Ascending aorta (tissue), 2 donors: ENCODE measurements around the gene ISL1. TPM values are rescaled to one million over a fixed set of nuclear protein-coding genes. Genes with fewer than 3 reads are reported as not detected.

Experiments
- DNase-seq, 2 donors: peaks; one replicate each; pipeline ENCODE4 v3.0.0-alpha.2; 2019; ENCODE audit warnings: low spot score in 2 of 2
- H3K27ac ChIP-seq, 2 donors: fragments of 200-600 bp; sonication (generic); one replicate each; pipeline ENCODE4 v1.5.1; 2016 to 2017; ENCODE audit warnings: mild to moderate bottlenecking in 1 of 2
- H3K27me3 ChIP-seq: fragments of 200-600 bp; sonication (generic); one replicate; pipeline ENCODE4 v1.5.1; 2017
- H3K36me3 ChIP-seq, 2 donors: fragments of 200-600 bp; sonication (generic); one replicate each; pipeline ENCODE4 v1.5.1; 2016
- H3K4me1 ChIP-seq, 2 donors: fragments of 200-600 bp; sonication (generic); one replicate each; pipeline ENCODE4 v1.5.1; 2016 to 2017; ENCODE audit warnings: mild to moderate bottlenecking in 1 of 2
- H3K4me3 ChIP-seq, 2 donors: fragments of 200-600 bp; sonication (generic); one replicate each; pipeline ENCODE4 v1.5.1; 2016 to 2017; ENCODE audit warnings: mild to moderate bottlenecking in 1 of 2
- H3K9me3 ChIP-seq, 2 donors: fragments of 200-600 bp; sonication (generic); one replicate each; pipeline ENCODE4 v1.5.1; 2016
- CTCF ChIP-seq, 3 experiments: fragments of 200-600 bp in 2 of 3; fragments of 450-650 bp in 1 of 3; sonication (generic) in 2 of 3; IDR thresholded peaks; one replicate each; pipeline ENCODE4 v1.5.1; 2016 to 2019; ENCODE audit warnings: antibody characterized with exemption in 3 of 3, mild to moderate bottlenecking in 1 of 3, moderate library complexity in 1 of 3
- intact Hi-C: fragments of 100-400 bp; cut with DNase I; formaldehyde crosslinking; loops from one replicate; pipeline ENCODE4 v1.15.1; 2023
- total RNA-seq: library from RNA; depleted of rRNA; stranded (reverse); fragments of >200 nt; gene quantifications from one replicate; pipeline ENCODE4 v1.1.0, GENCODE V29; 2016

Gene ISL1
- total RNA-seq, 1 donor from 2014 or later, result not detected

GRCh38 chr5:51378061-51378409 is 5.2 kb upstream of the ISL1 start:
- H3K27ac ChIP-seq, result no peak overlapping the region
- H3K4me3 ChIP-seq, result no peak overlapping the region

GRCh38 chr5:51378448-51379330 is 4.6 kb upstream of the ISL1 start:
- H3K4me3 ChIP-seq, result peak overlapping the region in 1 of 2 donors; percentile 41
- no peak for TF ChIP-seq CTCF (IDR thresholded peaks at IDR 0.05)
- no peak overlapping the region for H3K27ac ChIP-seq
- peaks cover 3% of the 10 kb centered on the region for H3K27me3 ChIP-seq
- no peaks in the 10 kb centered on the region for H3K9me3 ChIP-seq
- H3K36me3 ChIP-seq, result no peaks in the 10 kb centered on the region
- intact Hi-C loops, result no loop called here
- peaks cover 0 to 6% of the 10 kb centered on the region in 2 donors for H3K4me1 ChIP-seq
- no peak for DNase-seq

More at GRCh38 chr5:51378061-51378409, 5.2 kb upstream of the ISL1 start:
- TF ChIP-seq CTCF (IDR thresholded peaks at IDR 0.05), result no peak
- intact Hi-C loops, result no loop called here
- H3K9me3 ChIP-seq, result no peaks in the 10 kb centered on the region
- no peaks in the 10 kb centered on the region for H3K27me3 ChIP-seq
- no peak for DNase-seq
- peaks cover 0 to 6% of the 10 kb centered on the region in 2 donors for H3K4me1 ChIP-seq
- H3K36me3 ChIP-seq, result no peaks in the 10 kb centered on the region

GRCh38 chr5:51379331-51379700 is 3.9 kb upstream of the ISL1 start:
- H3K4me3 ChIP-seq, result peak overlapping the region in 1 of 2 donors; percentile 41
- no peaks in the 10 kb centered on the region for H3K9me3 ChIP-seq
- no peaks in the 10 kb centered on the region for H3K36me3 ChIP-seq
- DNase-seq, result no peak
- no peak overlapping the region for H3K27ac ChIP-seq
- H3K27me3 ChIP-seq, result peaks cover 3% of the 10 kb centered on the region
- intact Hi-C loops, result no loop called here
- no peak for TF ChIP-seq CTCF (IDR thresholded peaks at IDR 0.05)
- peaks cover 0 to 6% of the 10 kb centered on the region in 2 donors for H3K4me1 ChIP-seq

GRCh38 chr5:51380603-51381207 is 2.5 kb upstream of the ISL1 start:
- Histone ChIP-seq H3K36me3 (no peaks in the 10 kb centered on the region), H3K27me3 (peaks cover 3% of the 10 kb centered on the region), H3K4me1 (peaks cover 0 to 6% of the 10 kb centered on the region in 2 donors), H3K27ac (no peak overlapping the region), H3K4me3 (no peak overlapping the region), H3K9me3 (no peaks in the 10 kb centered on the region)
- DNase-seq, result no peak
- intact Hi-C loops, result no loop called here
- no peak for TF ChIP-seq CTCF (IDR thresholded peaks at IDR 0.05)

- intact Hi-C loops, result no loop called here
- no peaks in the 10 kb centered on the region for H3K36me3 ChIP-seq
- no peak overlapping the region for H3K27ac ChIP-seq
Measured at GRCh38 chr5:51381761-51382474, 1.3 kb upstream of the ISL1 start.

More at GRCh38 chr5:51381761-51382474, 1.3 kb upstream of the ISL1 start:
- Histone ChIP-seq H3K27me3 (peaks cover 3% of the 10 kb centered on the region), H3K9me3 (no peaks in the 10 kb centered on the region), H3K4me1 (peaks cover 0 to 6% of the 10 kb centered on the region in 2 donors), H3K4me3 (peak overlapping the region; percentile 43 to 53)
- TF ChIP-seq CTCF (IDR thresholded peaks at IDR 0.05), result no peak
- no peak for DNase-seq
